NCI-H748 treated with DMSO at 0.1 percent for 48 hours (cell line): ENCODE results near the gene KIAA1217.

Source experiments
- DNase-seq: peaks from one replicate; lab custom pipeline; 2025; lab: John Stamatoyannopoulos, UW

The KIAA1217 gene

GRCh38 chr10:24367688-24368087 is 158.8 kb downstream of the KIAA1217 start:
- DNase-seq = no peak

GRCh38 chr10:24370877-24371276 is 161.9 kb downstream of the KIAA1217 start:
- no peak for DNase-seq

- DNase-seq = no peak
Measured at GRCh38 chr10:24371396-24371795, 162.5 kb downstream of the KIAA1217 start.

GRCh38 chr10:24374134-24374915 is 165.4 kb downstream of the KIAA1217 start:
- no peak for DNase-seq

GRCh38 chr10:24375510-24375909 is 166.6 kb downstream of the KIAA1217 start:
- DNase-seq = no peak

- DNase-seq = no peak
Measured at GRCh38 chr10:24376731-24377130, 167.8 kb downstream of the KIAA1217 start.

- no peak for DNase-seq
Measured at GRCh38 chr10:24378126-24378920, 169.4 kb downstream of the KIAA1217 start.

GRCh38 chr10:24381235-24382010 is 172.5 kb downstream of the KIAA1217 start:
- DNase-seq = no peak

- no peak for DNase-seq
Measured at GRCh38 chr10:24382045-24382444, 173.1 kb downstream of the KIAA1217 start.

GRCh38 chr10:24382596-24382978 is 173.6 kb downstream of the KIAA1217 start:
- no peak for DNase-seq

GRCh38 chr10:24382979-24383663 is 174.2 kb downstream of the KIAA1217 start:
- no peak for DNase-seq

- peak; percentile 28 for DNase-seq
Measured at GRCh38 chr10:24383681-24384106, 174.8 kb downstream of the KIAA1217 start.

- DNase-seq = no peak
Measured at GRCh38 chr10:24384954-24385353, 176.0 kb downstream of the KIAA1217 start.

GRCh38 chr10:24385776-24386175 is 176.8 kb downstream of the KIAA1217 start:
- no peak for DNase-seq

GRCh38 chr10:24390146-24390700 is 181.3 kb downstream of the KIAA1217 start:
- no peak for DNase-seq

GRCh38 chr10:24390746-24391145 is 181.8 kb downstream of the KIAA1217 start:
- no peak for DNase-seq

GRCh38 chr10:24393201-24393600 is 184.3 kb downstream of the KIAA1217 start:
- no peak for DNase-seq

GRCh38 chr10:24394461-24395190 is 185.7 kb downstream of the KIAA1217 start:
- DNase-seq = no peak

- no peak for DNase-seq
Measured at GRCh38 chr10:24396396-24396795, 187.5 kb downstream of the KIAA1217 start.

- DNase-seq = no peak
Measured at GRCh38 chr10:24397662-24398061, 188.7 kb downstream of the KIAA1217 start.

GRCh38 chr10:24404567-24404966 is 195.6 kb downstream of the KIAA1217 start:
- no peak for DNase-seq
